GM21825 (cell line): ENCODE measurements around the gene RFLNA.

Experiments
- ATAC-seq: cut with Tn5 transposase; IDR thresholded peaks from one replicate; pipeline ENCODE4 v1.9.1; 2021; ENCODE audit warnings: mild to moderate bottlenecking, moderate library complexity; ENCODE audit not compliant: unreplicated experiment

Gene RFLNA

GRCh38 chr12:124335426-124336183, 40.7 kb downstream of the RFLNA start:
- ATAC-seq = no peak

GRCh38 chr12:124336184-124336437, 41.2 kb downstream of the RFLNA start:
- no peak for ATAC-seq

- no peak for ATAC-seq
These were observed 42.0 kb downstream of the RFLNA start for GRCh38 chr12:124336742-124337520.

- no peak for ATAC-seq
These were observed 42.7 kb downstream of the RFLNA start for GRCh38 chr12:124337622-124338021.

GRCh38 chr12:124338448-124338847, 43.6 kb downstream of the RFLNA start:
- ATAC-seq = no peak

GRCh38 chr12:124338876-124339603, 44.1 kb downstream of the RFLNA start:
- no peak for ATAC-seq

GRCh38 chr12:124340080-124340900, 45.4 kb downstream of the RFLNA start:
- no peak for ATAC-seq

- no peak for ATAC-seq
These were observed 46.8 kb downstream of the RFLNA start for GRCh38 chr12:124341645-124342069.

GRCh38 chr12:124344022-124344421, 49.1 kb downstream of the RFLNA start:
- no peak for ATAC-seq

GRCh38 chr12:124344526-124344925, 49.6 kb downstream of the RFLNA start:
- no peak for ATAC-seq

GRCh38 chr12:124345795-124346194, 50.9 kb downstream of the RFLNA start:
- no peak for ATAC-seq

GRCh38 chr12:124346425-124347168, 51.7 kb downstream of the RFLNA start:
- ATAC-seq = no peak

- no peak for ATAC-seq
These were observed 52.4 kb downstream of the RFLNA start for GRCh38 chr12:124347335-124347734.

GRCh38 chr12:124347805-124348658, 53.1 kb downstream of the RFLNA start:
- ATAC-seq = no peak

GRCh38 chr12:124348659-124349380, 53.9 kb downstream of the RFLNA start:
- no peak for ATAC-seq

- ATAC-seq = no peak
These were observed 55.6 kb downstream of the RFLNA start for GRCh38 chr12:124350491-124350890.

- no peak for ATAC-seq
These were observed 56.5 kb downstream of the RFLNA start for GRCh38 chr12:124351422-124351821.

- no peak for ATAC-seq
These were observed 57.4 kb downstream of the RFLNA start for GRCh38 chr12:124352257-124352656.

GRCh38 chr12:124352839-124353238, 57.9 kb downstream of the RFLNA start:
- no peak for ATAC-seq
